GM21786 (cell line): ENCODE data around the gene ARHGEF39.

Source experiments
- ATAC-seq: cut with Tn5 transposase; IDR thresholded peaks from one replicate; pipeline ENCODE4 v1.9.1; 2021; ENCODE audit not compliant: unreplicated experiment

The ARHGEF39 gene

GRCh38 chr9:35691757-35692301 is 26.8 kb upstream of the ARHGEF39 start:
- ATAC-seq: no peak

GRCh38 chr9:35691334-35691650 is 26.3 kb upstream of the ARHGEF39 start:
- ATAC-seq: no peak

- no peak for ATAC-seq
Measured at GRCh38 chr9:35690614-35691333, 25.8 kb upstream of the ARHGEF39 start.

GRCh38 chr9:35690294-35690613 is 25.3 kb upstream of the ARHGEF39 start:
- no peak for ATAC-seq

- ATAC-seq: no peak
Measured at GRCh38 chr9:35689542-35690293, 24.7 kb upstream of the ARHGEF39 start, which contains the start of gene TPM2. TPM2 (minus strand) TSS chr9:35689925; CDS start chr9:35689817, 108 bp downstream.

- ATAC-seq: no peak
Measured at GRCh38 chr9:35688558-35689541, 23.9 kb upstream of the ARHGEF39 start.

GRCh38 chr9:35687972-35688557 is 23.1 kb upstream of the ARHGEF39 start:
- ATAC-seq: no peak

GRCh38 chr9:35687306-35687705 is 22.3 kb upstream of the ARHGEF39 start:
- no peak for ATAC-seq

- ATAC-seq: no peak
Measured at GRCh38 chr9:35686222-35687203, 21.5 kb upstream of the ARHGEF39 start.

GRCh38 chr9:35685506-35685905 is 20.5 kb upstream of the ARHGEF39 start:
- no peak for ATAC-seq

- ATAC-seq: no peak
Measured at GRCh38 chr9:35684921-35685320, 19.9 kb upstream of the ARHGEF39 start.

GRCh38 chr9:35683323-35683722 is 18.3 kb upstream of the ARHGEF39 start:
- no peak for ATAC-seq

- ATAC-seq: no peak
Measured at GRCh38 chr9:35682520-35683315, 17.7 kb upstream of the ARHGEF39 start.

- ATAC-seq: no peak
Measured at GRCh38 chr9:35682051-35682450, 17.1 kb upstream of the ARHGEF39 start.

- no peak for ATAC-seq
Measured at GRCh38 chr9:35681341-35682002, 16.5 kb upstream of the ARHGEF39 start.

GRCh38 chr9:35680331-35681105 is 15.5 kb upstream of the ARHGEF39 start:
- ATAC-seq: no peak

- ATAC-seq: no peak
Measured at GRCh38 chr9:35679766-35680330, 14.9 kb upstream of the ARHGEF39 start.
